Lower lobe of right lung (tissue), 2 donors: ENCODE measurements around the gene IFNLR1. TPM values are rescaled to one million over a fixed set of nuclear protein-coding genes. Genes with fewer than 3 reads are reported as not detected.

Experiments used
- ATAC-seq, 2 donors: fragments of 200-7000 bp; cut with Tn5 transposase; one replicate each; pipeline ENCODE4 v1.9.1; 2020 to 2022; ENCODE audit warnings: mild to moderate bottlenecking in 2 of 2, moderate library complexity in 2 of 2
- DNase-seq: peaks from one replicate; pipeline ENCODE4 v3.0.0-alpha.2; 2020
- H3K27ac ChIP-seq: fragments of 200-600 bp; one replicate; pipeline ENCODE4 v1.8.0; 2022
- H3K27me3 ChIP-seq: fragments of 200-600 bp; one replicate; pipeline ENCODE4 v1.8.0; 2022; ENCODE audit warnings: low read depth
- H3K36me3 ChIP-seq: fragments of 200-600 bp; one replicate; pipeline ENCODE4 v1.8.0; 2022; ENCODE audit warnings: mild to moderate bottlenecking
- H3K4me1 ChIP-seq: fragments of 200-600 bp; one replicate; pipeline ENCODE4 v1.8.0; 2022
- H3K4me3 ChIP-seq: fragments of 200-600 bp; one replicate; pipeline ENCODE4 v1.8.0; 2022; ENCODE audit warnings: mild to moderate bottlenecking
- H3K9me3 ChIP-seq: fragments of 200-600 bp; one replicate; pipeline ENCODE4 v1.8.0; 2022
- intact Hi-C: fragments of 100-400 bp; cut with DNase I; formaldehyde crosslinking; loops from one replicate; pipeline ENCODE4 v1.11.0; 2022
- total RNA-seq: library from RNA; stranded (reverse); fragmentation: NEBNext Ultra II Directional; extraction: Animal tissue kit (Norgen Biotek cat#: 25700); gene quantifications from one replicate; pipeline ENCODE4 v1.2.1, GENCODE V29; 2021
- TF ChIP-seq, protein P1 (sequence below): fragments of 200-600 bp; IDR thresholded peaks from one replicate; pipeline ENCODE4 v1.8.0; 2022; ENCODE audit warnings: antibody characterized with exemption, mild to moderate bottlenecking
- donor health status: DM: no; HTN: yes; CAD: no; lungs with severe emphysema.

The IFNLR1 gene
- total RNA-seq, 1 donor from 2014 or later: 11.7 TPM

GRCh38 chr1:24155011-24155782, 31.9 kb downstream of the IFNLR1 start:
- Histone ChIP-seq H3K36me3 (no peaks in the 10 kb centered on the region), H3K9me3 (no peaks in the 10 kb centered on the region), H3K4me3 (no peak overlapping the region), H3K27ac (no peak overlapping the region), H3K27me3 (peaks cover 7% of the 10 kb centered on the region), H3K4me1 (peaks cover 9% of the 10 kb centered on the region)
- intact Hi-C loops: no loop called here
- ATAC-seq (peak; percentile 5 to 47), DNase-seq (no peak)
- TF ChIP-seq, protein P1, sequence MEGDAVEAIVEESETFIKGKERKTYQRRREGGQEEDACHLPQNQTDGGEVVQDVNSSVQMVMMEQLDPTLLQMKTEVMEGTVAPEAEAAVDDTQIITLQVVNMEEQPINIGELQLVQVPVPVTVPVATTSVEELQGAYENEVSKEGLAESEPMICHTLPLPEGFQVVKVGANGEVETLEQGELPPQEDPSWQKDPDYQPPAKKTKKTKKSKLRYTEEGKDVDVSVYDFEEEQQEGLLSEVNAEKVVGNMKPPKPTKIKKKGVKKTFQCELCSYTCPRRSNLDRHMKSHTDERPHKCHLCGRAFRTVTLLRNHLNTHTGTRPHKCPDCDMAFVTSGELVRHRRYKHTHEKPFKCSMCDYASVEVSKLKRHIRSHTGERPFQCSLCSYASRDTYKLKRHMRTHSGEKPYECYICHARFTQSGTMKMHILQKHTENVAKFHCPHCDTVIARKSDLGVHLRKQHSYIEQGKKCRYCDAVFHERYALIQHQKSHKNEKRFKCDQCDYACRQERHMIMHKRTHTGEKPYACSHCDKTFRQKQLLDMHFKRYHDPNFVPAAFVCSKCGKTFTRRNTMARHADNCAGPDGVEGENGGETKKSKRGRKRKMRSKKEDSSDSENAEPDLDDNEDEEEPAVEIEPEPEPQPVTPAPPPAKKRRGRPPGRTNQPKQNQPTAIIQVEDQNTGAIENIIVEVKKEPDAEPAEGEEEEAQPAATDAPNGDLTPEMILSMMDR: no peak

GRCh38 chr1:24154215-24154614, 32.9 kb downstream of the IFNLR1 start:
- Histone ChIP-seq H3K4me3 (no peak overlapping the region), H3K27me3 (peaks cover 10% of the 10 kb centered on the region), H3K36me3 (no peaks in the 10 kb centered on the region), H3K27ac (no peak overlapping the region), H3K4me1 (peaks cover 13% of the 10 kb centered on the region), H3K9me3 (no peaks in the 10 kb centered on the region)
- DNase-seq (no peak), ATAC-seq (no peak)
- intact Hi-C loops: no loop called here
- TF ChIP-seq, protein P1: no peak

DNA sequence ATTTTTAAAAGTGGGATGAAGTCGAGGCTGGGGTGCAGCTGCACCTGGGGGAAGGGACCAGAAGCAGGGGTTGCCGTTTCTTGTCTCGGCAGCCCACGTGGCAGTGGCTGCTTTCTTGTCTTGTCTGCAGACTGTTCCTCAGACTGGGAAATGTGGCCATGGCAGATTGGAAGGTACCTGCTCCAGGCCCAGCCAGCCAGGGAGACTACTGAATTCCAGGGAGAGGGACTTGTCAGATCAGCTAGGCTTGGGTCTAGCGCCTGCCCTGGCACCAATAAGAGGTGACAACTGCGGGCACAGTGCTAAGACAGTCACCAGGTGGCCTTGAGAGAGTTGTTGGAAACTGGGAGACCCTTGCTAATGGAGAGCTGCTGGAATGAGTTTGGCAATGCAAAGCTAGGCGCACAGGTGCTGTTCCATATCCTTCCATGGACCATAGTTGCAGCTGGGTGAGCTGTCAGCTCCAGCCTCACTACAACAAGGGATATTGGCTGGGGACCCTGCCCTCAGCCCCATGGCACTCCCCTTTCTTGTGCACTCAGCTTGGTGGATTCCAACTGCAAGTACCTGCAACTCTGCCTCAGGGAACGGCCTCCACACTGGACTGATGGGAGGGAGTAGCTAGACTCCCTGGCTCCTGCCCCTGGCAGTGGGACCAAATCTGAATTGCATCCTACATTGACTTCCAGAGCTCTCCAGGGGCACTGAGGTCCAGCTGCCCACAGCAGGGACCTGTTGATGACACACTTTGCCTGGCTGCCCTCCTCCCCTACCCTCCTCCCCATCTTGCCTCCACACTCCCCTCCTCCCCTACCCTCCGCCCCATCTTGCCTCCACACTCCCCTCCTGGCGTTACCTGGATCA, 34.2 kb downstream of the IFNLR1 start:
- Histone ChIP-seq H3K27me3 (peaks cover 10% of the 10 kb centered on the region), H3K4me3 (no peak overlapping the region), H3K36me3 (no peaks in the 10 kb centered on the region), H3K27ac (no peak overlapping the region), H3K9me3 (no peaks in the 10 kb centered on the region), H3K4me1 (peaks cover 13% of the 10 kb centered on the region)
- ATAC-seq: no peak
- TF ChIP-seq, protein P1: no peak
- intact Hi-C loops: no loop called here
- DNase-seq: no peak

DNA sequence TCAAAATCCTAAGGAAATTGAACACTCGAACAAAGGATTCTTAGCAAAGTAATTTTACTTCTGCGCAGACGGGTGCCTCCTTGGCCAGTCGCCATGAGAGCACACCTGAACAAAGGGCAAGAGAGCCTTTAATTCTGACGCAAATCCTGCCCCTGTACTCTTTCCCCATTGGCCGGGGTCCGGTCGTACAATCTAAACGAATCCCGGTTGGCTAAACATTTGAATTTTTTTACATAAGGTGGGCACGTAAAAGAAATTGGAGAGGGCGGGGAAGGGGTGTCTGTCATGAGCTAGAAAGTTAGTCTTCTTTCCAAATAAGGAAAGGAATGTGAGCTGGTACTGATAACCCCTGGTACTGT, 35.9 kb downstream of the IFNLR1 start:
- Histone ChIP-seq H3K4me3 (no peak overlapping the region), H3K36me3 (no peaks in the 10 kb centered on the region), H3K27ac (no peak overlapping the region), H3K9me3 (no peaks in the 10 kb centered on the region), H3K27me3 (peaks cover 10% of the 10 kb centered on the region), H3K4me1 (peaks cover 13% of the 10 kb centered on the region)
- DNase-seq (no peak), ATAC-seq (peak in 1 of 2 donors; percentile 55)
- intact Hi-C loops: no loop called here
- TF ChIP-seq, protein P1: no peak

GRCh38 chr1:24150234-24151174, 36.6 kb downstream of the IFNLR1 start:
- intact Hi-C loops: no loop called here
- Histone ChIP-seq H3K36me3 (no peaks in the 10 kb centered on the region), H3K27me3 (peaks cover 10% of the 10 kb centered on the region), H3K27ac (no peak overlapping the region), H3K4me1 (peaks cover 13% of the 10 kb centered on the region), H3K9me3 (no peaks in the 10 kb centered on the region), H3K4me3 (peak overlapping the region; percentile 23)
- ATAC-seq (peak; percentile 96), DNase-seq (peak; percentile 92)
- TF ChIP-seq, protein P1: peak; percentile 92
